Activated CD8-positive, alpha-beta memory T cell treated with anti-CD3 and anti-CD28 coated beads, Interleukin-2, amount 50 U/mL, for 24 hours (primary cell): Measurements from ENCODE around the gene PARP1.
A peak's percentile ranks its signal among the peaks of the same experiment; 100 is the strongest.
"Not testable (repeated sequence)": the region's sequence is repeated elsewhere in the genome, so short reads cannot be mapped to it uniquely, and the experiment has no call there.

ENCODE experiments used
- DNase-seq: peaks from one replicate; pipeline ENCODE4 v3.0.0-alpha.2; 2020; ENCODE audit errors: extremely low read depth

PARP1 gene

DNA sequence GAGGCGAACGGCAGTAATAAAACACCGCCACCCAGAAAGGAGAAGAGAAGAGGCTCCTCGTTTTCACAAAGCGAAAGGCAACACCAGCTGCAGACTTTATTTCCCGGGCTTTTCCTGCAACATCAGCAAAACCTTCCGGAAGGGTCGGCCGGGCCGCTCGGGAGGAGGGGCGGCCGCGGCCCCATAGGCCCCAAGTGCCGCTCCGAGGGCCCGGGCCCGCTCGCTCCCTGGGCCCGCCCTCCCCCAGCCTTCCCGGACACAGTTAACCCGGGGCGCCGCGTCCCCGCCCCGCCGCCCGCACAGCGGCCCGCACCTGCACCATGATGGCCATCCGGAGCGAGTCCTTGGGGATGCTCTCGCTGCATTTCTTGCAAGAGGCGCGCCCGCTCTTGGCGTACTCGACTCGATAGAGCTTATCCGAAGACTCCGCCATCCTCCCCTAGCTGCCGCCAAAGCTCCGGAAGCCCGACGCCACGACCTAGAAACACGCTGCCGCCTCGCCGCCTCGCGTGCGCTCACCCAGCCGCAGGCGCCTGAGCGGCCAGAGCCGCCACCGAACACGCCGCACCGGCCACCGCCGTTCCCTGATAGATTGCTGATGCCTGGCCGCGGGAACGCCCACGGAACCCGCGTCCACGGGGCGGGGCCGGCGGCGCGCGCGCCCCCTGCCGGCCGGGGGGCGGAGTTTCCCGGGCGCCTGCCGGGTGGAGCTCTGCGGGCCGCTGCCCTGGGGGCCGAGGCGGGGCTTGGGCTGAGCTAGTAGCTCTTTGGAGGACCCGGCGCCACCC lies at the start of gene PARP1:
PARP1 (minus strand) TSS at position 597 of the 788 bp plus-strand sequence; CDS start at position 433, 164 bp downstream.
- peak; percentile 49 for DNase-seq

- DNase-seq = peak; percentile 5
Observed at GRCh38 chr1:226457307-226457712, 49.4 kb upstream of the PARP1 start.

- DNase-seq = no peak
Observed at GRCh38 chr1:226455843-226456242, 48.0 kb upstream of the PARP1 start.

DNA sequence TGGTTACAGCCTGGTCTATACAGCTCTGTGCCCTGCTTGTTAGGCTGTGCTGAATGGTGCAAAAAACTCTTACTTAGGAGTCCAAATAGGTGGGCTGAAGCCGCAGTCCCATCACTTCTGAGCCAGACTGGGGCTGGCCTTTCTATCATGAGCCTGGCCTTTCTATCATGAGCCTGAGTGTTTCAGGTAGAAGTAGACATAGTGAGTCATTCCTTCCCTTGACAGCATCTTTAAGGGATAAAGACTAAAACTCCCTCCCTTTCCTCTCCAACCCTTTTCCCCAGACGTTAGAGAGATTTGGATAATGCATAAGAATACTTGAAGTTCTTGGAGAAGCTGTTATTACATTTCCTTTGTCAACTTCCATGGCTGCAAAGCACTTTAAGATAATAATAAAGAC lies 46.5 kb upstream of the PARP1 start:
- no peak for DNase-seq

DNA sequence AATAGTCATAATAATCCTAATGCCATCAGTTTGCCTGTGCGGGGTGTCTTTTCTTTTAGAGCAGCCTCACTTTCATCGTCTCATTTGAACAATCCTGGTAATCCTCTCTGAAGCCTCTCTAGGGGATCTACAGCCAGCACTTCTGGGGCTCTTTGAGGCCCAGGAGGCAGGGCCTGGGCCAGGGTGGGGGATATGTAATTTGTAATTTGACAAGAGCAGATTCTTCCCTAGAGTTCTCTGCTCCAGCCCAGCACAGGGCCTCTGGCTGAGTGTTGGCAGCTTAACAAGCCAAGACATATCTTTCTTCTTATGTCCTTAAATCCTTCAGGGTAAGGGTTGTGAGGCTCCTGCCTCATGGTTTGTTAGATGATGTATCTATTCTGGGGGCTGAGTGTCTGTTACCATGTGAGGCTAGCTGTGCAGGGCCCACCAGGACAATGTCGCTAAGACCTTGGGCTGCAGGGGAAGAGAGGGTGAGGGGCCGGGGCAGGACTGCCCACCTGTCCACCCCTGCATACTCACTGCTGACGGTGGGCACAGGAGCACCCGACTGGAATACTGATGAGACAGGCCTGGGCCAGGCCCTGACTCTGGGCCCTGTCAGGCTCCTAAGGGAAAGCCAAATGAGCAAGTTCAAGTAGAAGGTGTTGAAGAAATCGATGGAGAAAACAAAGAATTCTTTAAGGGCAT lies 45.3 kb upstream of the PARP1 start:
- DNase-seq = no peak

DNA sequence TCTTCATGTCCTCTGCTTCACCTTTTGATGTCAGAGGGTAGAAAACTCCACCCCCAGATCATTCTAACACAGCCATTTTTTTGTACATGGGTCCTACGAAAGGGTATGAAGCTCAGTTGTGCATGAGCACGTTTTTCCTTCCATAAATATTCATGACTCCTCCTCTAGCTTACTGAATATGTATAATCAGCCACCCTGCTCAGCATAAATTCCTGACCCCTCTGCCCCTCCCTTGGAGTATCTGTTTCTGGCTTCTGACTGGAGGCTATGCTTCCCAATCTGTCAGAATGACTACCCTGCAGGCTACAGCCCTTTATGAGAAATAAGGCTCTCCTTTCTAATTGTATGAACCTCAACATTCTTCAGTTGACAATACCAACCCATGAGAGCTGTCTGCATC lies 42.8 kb upstream of the PARP1 start:
- no peak for DNase-seq

DNA sequence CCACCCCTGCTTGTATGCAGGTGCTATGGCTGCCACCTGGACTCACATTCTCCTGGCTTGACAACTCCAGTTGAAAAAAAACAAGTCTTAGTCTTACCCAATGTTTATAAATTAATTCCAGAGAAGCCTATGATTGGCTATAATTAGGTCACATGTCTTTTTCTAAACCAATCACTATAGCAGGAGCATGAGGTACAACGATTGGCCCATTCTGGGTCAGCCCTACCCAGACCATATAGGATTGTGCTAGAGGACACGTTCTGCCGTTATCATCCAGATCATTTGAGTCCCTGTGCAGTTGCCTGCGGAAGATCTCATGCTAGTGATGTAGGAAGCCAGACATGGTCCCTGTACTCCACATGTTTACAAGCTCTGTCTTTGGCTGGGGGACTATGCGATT lies 41.9 kb upstream of the PARP1 start:
- no peak for DNase-seq

GRCh38 chr1:226447932-226448665 lies 40.2 kb upstream of the PARP1 start:
- DNase-seq = no peak

- DNase-seq = no peak
Observed at GRCh38 chr1:226446094-226446493, 38.2 kb upstream of the PARP1 start.

GRCh38 chr1:226444901-226445300 lies 37.0 kb upstream of the PARP1 start:
- DNase-seq = no peak

- no peak for DNase-seq
Observed at GRCh38 chr1:226443439-226443838, 35.5 kb upstream of the PARP1 start.

DNA sequence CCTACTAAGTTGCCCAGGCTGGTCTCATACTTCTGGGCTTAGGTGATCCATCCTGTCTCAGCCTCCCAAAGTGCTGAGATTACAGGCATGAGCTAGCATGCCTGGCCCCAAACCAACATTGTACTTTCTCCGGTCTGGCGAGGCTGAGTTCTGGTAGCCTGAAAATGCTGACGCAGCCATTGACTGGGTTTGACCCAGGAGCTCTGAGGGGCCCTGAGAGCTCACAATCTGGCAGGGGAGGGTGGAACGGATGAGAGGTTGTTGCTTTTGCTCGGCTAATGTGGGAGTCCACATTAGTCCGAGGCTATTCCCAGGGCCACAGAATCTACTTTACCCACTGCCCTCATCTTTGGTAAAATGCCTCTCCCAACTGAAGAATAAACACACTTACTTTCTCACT lies 35.1 kb upstream of the PARP1 start:
- no peak for DNase-seq

DNA sequence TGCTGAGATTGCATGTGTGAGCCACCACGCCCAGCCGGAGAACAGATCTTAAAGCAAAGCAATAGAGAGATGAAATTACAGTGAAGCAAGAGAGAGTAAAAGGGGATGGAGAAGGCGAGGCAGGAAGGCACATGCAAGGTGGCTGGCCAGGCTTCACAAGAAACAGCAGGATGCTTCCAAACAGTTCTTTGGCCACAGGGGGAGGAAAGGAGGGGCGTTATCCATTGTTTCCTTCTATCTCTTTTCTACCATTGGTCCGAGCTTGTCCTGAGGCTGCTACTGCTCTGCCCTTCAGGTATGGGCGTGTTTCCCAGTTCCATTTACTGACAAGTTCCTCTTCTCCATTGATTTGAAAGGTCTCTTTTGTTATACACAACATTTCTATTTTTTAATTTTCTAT lies 33.7 kb upstream of the PARP1 start:
- no peak for DNase-seq

DNA sequence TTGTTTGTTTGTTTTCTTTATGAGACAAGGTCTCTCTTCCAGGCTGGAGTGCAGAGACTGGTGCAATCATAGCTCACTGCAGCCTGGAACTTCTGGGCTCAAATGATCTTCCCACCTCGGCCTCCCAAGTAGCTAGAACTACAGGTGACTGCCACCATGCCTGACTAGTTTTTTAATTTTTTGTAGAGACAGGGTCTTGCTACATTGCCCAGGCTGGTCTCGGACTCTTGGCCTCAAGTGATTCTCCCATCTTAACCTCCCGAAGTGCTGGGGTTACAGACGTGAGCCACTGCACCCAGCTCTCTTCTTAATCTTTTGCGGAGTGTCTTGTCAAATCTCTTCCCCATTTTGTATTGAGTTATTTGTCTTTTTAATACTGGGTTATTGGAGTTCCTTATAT lies 32.6 kb upstream of the PARP1 start:
- DNase-seq = no peak

DNA sequence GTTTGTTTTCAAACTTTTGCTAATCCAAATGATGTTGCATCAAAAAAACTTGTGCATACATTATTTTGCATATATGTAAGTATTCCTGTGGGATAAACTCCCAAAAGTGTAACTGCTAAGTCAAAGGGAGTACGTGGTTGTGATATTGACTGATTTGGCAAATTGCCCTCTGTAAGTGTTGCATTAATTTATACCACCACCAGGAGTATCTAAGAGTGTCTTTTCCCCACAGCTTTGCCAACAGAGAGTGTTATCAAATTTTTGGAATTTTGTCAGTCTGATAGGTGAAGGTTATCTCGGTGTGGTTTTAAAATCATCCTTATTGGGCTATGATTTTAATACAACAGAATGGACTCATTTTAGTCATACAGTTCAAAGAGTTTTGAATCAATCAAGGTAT lies 30.1 kb upstream of the PARP1 start:
- DNase-seq = no peak

- DNase-seq = no peak
Observed at GRCh38 chr1:226436855-226437491, 29.1 kb upstream of the PARP1 start.

DNA sequence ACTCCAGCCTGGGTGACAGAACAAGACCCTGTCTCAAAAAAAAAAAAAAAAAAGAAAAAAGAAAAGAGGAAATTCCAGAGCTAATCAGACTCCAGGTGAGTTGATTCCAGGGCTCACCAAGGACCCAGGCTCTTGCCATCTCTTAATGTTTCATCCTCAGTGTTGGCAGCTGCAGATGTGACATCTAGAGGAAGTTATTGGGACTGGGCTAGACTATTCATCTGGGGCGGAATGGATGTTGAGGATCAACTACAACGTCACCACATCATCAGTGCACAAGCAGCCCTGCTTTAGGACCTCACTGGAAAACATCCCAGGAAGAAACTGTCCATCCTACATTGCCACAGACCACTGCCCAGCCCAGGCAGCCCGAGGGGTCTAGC lies 28.6 kb upstream of the PARP1 start:
- DNase-seq = no peak

GRCh38 chr1:226433341-226433720 lies 25.4 kb upstream of the PARP1 start:
- no peak for DNase-seq

- no peak for DNase-seq
Observed at GRCh38 chr1:226432586-226433340, 24.9 kb upstream of the PARP1 start.

- not testable (repeated sequence) for DNase-seq
Observed at GRCh38 chr1:226431898-226432297, 24.0 kb upstream of the PARP1 start.
